Hypothalamus (tissue), 51 donors: ENCODE measurements around the gene NTNG2.

Experiments used
- DNase-seq, 51 donors: peaks; one replicate each; lab custom pipeline; 2025; lab: John Stamatoyannopoulos, UW

NTNG2 gene

GRCh38 chr9:132197315-132197714, 35.5 kb downstream of the NTNG2 start:
- DNase-seq: no peak

DNA sequence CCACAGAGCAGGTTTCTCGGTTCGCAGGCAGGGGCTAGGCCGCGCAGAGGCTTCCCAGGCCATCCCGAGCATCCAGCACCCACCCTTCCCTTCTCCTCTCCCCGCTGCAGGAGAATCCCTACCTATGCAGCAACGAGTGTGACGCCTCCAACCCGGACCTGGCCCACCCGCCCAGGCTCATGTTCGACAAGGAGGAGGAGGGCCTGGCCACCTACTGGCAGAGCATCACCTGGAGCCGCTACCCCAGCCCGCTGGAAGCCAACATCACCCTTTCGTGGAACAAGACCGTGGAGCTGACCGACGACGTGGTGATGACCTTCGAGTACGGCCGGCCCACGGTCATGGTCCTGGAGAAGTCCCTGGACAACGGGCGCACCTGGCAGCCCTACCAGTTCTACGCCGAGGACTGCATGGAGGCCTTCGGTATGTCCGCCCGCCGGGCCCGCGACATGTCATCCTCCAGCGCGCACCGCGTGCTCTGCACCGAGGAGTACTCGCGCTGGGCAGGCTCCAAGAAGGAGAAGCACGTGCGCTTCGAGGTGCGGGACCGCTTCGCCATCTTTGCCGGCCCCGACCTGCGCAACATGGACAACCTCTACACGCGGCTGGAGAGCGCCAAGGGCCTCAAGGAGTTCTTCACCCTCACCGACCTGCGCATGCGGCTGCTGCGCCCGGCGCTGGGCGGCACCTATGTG, 36.1 kb downstream of the NTNG2 start:
- no peak for DNase-seq

DNA sequence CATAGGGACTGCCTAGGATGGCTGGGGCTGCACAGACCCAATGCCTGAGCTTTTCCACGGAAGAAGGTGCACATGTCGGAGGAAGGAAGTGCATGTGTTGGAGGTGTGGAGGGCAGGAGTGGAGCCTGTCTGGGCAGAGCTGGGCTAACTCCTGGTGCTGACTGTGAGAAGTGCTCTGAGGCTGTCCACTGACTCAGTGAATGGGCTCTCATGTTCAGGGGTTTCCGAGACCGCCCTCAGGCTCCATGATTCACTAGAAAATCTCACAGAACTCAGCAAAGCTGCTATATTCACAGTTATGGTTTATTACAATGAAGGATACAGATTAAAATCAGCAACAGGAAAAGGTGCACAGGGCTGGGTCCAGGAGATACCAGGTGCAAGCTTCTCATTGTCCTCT, 37.2 kb downstream of the NTNG2 start:
- no peak for DNase-seq

DNA sequence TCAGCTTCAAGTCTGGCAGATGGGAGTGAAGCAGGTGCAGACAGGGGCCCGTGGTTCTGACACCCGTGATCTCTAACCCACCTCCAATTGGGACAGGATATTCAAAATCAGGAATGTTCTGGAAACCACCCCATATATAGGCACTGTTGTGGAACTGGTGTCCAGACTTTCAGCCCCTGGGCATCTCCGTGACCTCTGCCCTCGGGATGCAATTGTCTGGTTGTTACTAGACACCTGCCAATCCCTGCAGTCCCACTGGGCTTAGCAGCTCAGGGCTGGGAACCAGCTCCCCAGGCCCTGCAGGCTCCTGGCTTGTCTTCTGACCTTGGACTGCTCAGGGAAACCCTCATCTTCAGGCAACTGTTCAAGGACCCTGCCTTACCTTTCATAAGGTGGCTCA, 38.8 kb downstream of the NTNG2 start:
- DNase-seq: no peak

DNA sequence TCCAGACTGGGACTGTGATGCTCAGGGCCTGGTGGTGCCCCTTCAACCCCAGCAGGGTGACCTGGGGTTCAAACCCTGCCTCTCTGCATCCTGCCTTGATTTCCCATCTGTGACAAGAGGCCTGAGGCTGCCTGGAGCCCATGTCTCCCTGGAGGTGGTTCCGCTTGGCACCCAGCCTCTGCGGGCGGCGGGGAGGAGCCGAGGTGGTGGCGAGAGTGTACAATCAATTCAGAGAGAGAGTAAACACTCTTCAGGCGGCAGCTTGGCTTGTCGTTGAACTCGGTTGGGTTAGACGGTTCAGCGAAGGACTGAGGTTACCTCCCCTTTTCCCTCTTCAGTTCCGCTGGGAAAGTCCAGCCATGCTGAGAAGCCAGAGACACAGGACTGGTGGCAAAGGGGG, 39.3 kb downstream of the NTNG2 start:
- no peak for DNase-seq

- peak in 2 of 51 donors; percentile 11 to 36 for DNase-seq
These were observed 40.2 kb downstream of the NTNG2 start for GRCh38 chr9:132201780-132202703.

GRCh38 chr9:132204883-132205282, 43.0 kb downstream of the NTNG2 start:
- no peak for DNase-seq

DNA sequence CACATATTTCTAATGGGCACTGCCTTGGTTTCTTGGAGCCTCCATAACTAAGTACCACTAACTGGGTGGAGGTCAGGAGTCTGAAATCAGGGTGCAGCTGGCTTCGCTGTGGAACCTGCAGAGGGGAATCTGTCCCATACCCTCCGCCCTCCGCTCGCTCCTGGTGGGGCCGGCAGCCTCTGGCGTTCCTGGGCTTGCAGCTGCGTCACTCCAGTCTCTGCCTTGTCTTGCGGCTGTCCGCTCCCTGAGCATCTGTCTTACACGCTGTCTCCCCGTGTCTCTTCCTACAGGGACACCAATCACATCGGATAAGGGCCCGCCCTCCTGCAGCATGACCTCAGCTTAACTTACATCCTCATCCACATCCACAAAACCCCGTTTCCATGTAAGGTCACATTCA, 45.4 kb downstream of the NTNG2 start:
- no peak for DNase-seq

- DNase-seq: no peak
These were observed 46.2 kb downstream of the NTNG2 start for GRCh38 chr9:132207839-132208615.

DNA sequence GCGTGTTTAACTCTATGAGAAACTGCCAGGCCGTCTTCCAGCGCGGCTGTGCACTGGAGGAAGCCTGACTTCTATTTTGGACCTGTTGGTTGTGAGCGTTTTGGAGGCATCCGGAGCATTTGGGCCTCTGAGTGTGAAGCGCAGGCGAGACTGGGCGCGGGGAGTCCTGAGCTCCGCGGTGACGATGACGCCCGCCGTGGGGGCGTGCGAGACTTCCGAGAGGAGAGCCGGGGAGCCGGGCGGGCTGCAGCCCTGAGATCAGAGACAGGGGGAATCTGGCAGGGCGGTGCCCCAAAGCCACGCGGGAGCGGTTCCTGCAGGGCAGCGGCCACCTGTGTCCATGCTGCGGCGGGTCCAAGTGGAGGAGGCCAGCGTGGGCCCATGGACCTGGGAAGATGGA, 47.4 kb downstream of the NTNG2 start:
- DNase-seq: peak in 1 of 51 donors; percentile 34

DNA sequence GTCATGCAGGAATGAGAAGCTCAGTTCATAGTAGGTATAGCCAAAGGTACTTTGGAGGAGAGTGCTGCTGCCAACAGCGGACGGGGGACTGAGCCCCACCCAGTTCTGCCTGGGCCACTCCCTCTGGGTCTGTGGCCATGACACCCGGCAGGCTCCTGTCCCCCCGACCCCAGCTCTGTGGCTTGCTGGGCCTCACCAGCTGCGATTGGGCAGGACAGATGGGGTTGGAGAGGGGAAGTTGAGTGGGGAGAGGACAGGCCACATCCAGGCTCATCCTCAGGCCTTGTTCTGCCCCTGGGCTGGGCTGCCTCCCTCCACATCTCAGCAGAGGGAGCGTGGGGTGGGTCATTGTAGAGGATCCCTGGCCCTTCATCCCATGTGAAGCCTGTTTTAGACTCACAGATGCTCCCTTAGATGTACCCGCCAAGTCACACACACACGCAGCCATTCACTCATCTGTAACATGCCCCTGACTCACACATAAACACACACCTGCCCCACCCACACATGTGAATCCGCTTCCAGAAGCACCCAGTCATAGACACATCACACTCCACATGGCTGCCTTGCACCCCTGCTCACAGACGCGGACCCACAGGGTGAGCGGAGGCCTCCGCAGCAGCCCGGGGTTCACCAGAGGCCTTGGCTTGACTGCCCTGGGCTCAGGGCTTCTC, 48.8 kb downstream of the NTNG2 start:
- DNase-seq: no peak

DNA sequence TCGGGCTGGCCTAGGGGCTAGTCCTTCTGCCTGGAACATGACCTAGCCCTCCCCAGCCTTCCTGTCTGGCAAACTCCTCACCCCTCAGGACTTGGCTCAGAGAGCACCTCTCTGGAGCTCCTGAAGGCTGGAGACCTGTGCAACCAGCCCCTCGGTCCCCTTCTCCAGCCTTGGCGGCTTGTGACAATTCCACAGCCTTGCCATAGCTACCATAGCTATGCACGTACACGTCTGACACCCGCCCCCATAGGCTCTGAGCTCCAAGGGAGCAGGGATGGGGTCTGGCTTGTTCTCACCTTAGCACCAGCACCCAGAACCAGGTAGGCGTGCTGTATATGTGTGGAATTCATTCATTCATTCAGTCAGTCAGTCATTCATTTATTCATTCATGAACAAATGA, 49.7 kb downstream of the NTNG2 start:
- DNase-seq: no peak

GRCh38 chr9:132214027-132214622, 52.3 kb downstream of the NTNG2 start:
- DNase-seq: peak in 49 of 51 donors; percentile 20 to 93 (median 70)

- no peak for DNase-seq
These were observed 55.2 kb downstream of the NTNG2 start for GRCh38 chr9:132216861-132217619.

- no peak for DNase-seq
These were observed 56.4 kb downstream of the NTNG2 start for GRCh38 chr9:132218208-132218607.

- no peak for DNase-seq
These were observed 60.1 kb downstream of the NTNG2 start for GRCh38 chr9:132221941-132222340.

- DNase-seq: no peak
These were observed 62.8 kb downstream of the NTNG2 start for GRCh38 chr9:132224645-132225044.

- DNase-seq: no peak
These were observed 64.9 kb downstream of the NTNG2 start for GRCh38 chr9:132226571-132227430.
